ENCODE measurements around the gene BHLHE40. TPM values are rescaled to one million over a fixed set of nuclear protein-coding genes. Genes with fewer than 3 reads are reported as not detected.

Gene BHLHE40
- total and polyA plus RNA-seq, 10 of the 15 experiments (the other 5 are each of a cell fraction or from before 2014, with no cell fraction given): 25.2 to 106 (median 51.4) TPM

DNA sequence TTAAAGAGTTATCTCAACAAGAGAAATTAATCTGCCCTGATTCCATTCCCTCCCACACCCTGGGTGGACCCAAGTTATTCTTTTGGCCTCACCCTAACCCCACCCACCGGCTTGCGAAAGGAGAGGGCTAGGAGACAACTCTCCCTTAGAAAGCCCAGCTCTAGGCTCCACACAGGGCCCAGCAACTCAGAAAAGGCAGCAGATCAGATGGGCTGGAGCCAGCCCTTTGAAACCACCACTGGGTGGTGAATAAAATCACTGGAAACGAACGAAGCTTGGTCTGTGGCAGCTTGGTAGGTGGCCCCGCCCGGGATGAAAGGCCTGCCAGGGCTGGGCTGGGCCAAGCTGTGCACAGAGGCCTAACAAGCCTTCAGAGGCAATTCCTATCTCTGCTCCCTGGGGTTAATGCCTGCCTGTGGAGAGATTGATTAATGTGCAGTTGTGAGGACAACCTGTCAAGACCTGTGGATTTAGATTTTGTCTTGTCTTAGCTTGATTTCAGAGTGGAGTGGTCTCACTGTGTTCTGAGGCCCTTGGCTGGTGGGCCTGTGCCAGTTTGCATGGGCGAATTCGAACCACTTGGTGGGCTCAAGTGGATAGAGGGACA, 38.8 kb downstream of the BHLHE40 start:
- no peak overlapping the region for H3K27ac ChIP-seq (ENCODE audit: control insufficient read depth, insufficient read depth)
- H3K4me3 ChIP-seq: no peak overlapping the region
- H3K9me3 ChIP-seq (replicated peaks; ENCODE audit: control insufficient read depth, insufficient read depth, low read length): peaks cover 2% of the 10 kb centered on the region; the same call in 2 of the 3 replicates
- BruUV-seq (replicated peaks): no TSS peak
- ChIA-PET CTCF (interaction anchor here (0.7 to 2.6 kb wide), 6 partner anchors 10 to 42 kb away, joined by 3 to 19 read pairs (median 4); no protein-coding TSS in a partner anchor), POLR2A (interaction anchor here (0.8 to 3.8 kb wide), 7 partner anchors 11 to 41 kb away, joined by 3 to 22 read pairs (median 4); no protein-coding TSS in a partner anchor), SMC1A (ENCODE audit: uncharacterized antibody, unreplicated experiment) (interaction anchor here (0.7 to 3.9 kb wide), 9 partner anchors 7 to 41 kb away, joined by 3 to 33 read pairs (median 3); partner anchors contain the start of gene BHLHE40), RAD21 (ENCODE audit: unreplicated experiment) (interaction anchor here (0.8 to 16.6 kb wide), 4 partner anchors 10 to 306 kb away, joined by 5 to 421 read pairs (median 7); partner anchors contain the start of gene BHLHE40)
- FAIRE-seq (no peak), ATAC-seq (no peak), DNase-seq (ENCODE audit: low read depth, low spot score) (no peak)
- no peak overlapping the region for H2AFZ ChIP-seq (ENCODE audit: control insufficient read depth, low read depth, low read length)
- no peaks in the 10 kb centered on the region for H3K36me3 ChIP-seq (ENCODE audit: control insufficient read depth in 2 of 2, insufficient read depth in 2 of 2, low read length in 1 of 2)
- intact Hi-C loops (cut with micrococcal nuclease; ENCODE audit: unreplicated experiment): loop anchor here (10.0 kb wide), 1 partner anchor 177 kb away; no protein-coding TSS in a partner anchor
- no peaks in the 10 kb centered on the region for H4K20me1 ChIP-seq (ENCODE audit: control insufficient read depth, insufficient read depth)
- H3K79me2 ChIP-seq (ENCODE audit: control insufficient read depth, insufficient read depth, low read length): no peaks in the 10 kb centered on the region
- peaks cover 42% of the 10 kb centered on the region for H3K4me1 ChIP-seq (ENCODE audit: control insufficient read depth, insufficient read depth, low read length)
- in situ Hi-C loops (cut with MboI): no loop called here
- 68% methylated on average over 8 of the region's 8 CpGs for WGBS (ENCODE audit: insufficient coverage, insufficient replicate concordance, low lambda C conversion rate, missing lambda C conversion rate)
- no peaks in the 10 kb centered on the region for H3K27me3 ChIP-seq (replicated peaks in 1 of 2; ENCODE audit: control insufficient read depth in 2 of 2, insufficient read depth in 2 of 2, low read length in 1 of 2)
- no peak overlapping the region for H3K4me2 ChIP-seq (ENCODE audit: control insufficient read depth, insufficient read depth)
- no peak overlapping the region for H3K9ac ChIP-seq (ENCODE audit: control insufficient read depth, insufficient read depth, low read length)
- TF ChIP-seq, protein P1, sequence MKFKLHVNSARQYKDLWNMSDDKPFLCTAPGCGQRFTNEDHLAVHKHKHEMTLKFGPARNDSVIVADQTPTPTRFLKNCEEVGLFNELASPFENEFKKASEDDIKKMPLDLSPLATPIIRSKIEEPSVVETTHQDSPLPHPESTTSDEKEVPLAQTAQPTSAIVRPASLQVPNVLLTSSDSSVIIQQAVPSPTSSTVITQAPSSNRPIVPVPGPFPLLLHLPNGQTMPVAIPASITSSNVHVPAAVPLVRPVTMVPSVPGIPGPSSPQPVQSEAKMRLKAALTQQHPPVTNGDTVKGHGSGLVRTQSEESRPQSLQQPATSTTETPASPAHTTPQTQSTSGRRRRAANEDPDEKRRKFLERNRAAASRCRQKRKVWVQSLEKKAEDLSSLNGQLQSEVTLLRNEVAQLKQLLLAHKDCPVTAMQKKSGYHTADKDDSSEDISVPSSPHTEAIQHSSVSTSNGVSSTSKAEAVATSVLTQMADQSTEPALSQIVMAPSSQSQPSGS (IDR thresholded peaks at IDR 0.05; ENCODE audit: low read length): no peak
- TF ChIP-seq CREB1 (IDR thresholded peaks at IDR 0.05; ENCODE audit: low read depth) (no peak), MEF2A (IDR thresholded peaks at IDR 0.05; ENCODE audit: insufficient read depth, low read depth, low read length) (no peak), RUNX3 (IDR thresholded peaks at IDR 0.05; ENCODE audit: low read length) (no peak), RELA (IDR thresholded peaks at IDR 0.05; ENCODE audit: borderline replicate concordance, partially characterized antibody) (no peak), ZNF207 (IDR thresholded peaks at IDR 0.05; ENCODE audit: borderline replicate concordance) (no peak), RCOR1 (conservative IDR thresholded peaks at IDR 0.05; ENCODE audit: low read depth, low read length) (no peak), SREBF2 (IDR thresholded peaks at IDR 0.05; ENCODE audit: low read length) (no peak), TCF7 (IDR thresholded peaks at IDR 0.05; ENCODE audit: borderline replicate concordance) (no peak), ETV6 (conservative IDR thresholded peaks at IDR 0.05 in 1 of 2, IDR thresholded peaks at IDR 0.05 in 1 of 2; ENCODE audit: borderline replicate concordance in 1 of 2, low read depth in 1 of 2) (no peak)
- TF ChIP-seq, protein P2, sequence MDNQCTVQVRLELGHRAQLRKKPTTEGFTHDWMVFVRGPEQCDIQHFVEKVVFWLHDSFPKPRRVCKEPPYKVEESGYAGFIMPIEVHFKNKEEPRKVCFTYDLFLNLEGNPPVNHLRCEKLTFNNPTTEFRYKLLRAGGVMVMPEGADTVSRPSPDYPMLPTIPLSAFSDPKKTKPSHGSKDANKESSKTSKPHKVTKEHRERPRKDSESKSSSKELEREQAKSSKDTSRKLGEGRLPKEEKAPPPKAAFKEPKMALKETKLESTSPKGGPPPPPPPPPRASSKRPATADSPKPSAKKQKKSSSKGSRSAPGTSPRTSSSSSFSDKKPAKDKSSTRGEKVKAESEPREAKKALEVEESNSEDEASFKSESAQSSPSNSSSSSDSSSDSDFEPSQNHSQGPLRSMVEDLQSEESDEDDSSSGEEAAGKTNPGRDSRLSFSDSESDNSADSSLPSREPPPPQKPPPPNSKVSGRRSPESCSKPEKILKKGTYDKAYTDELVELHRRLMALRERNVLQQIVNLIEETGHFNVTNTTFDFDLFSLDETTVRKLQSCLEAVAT (IDR thresholded peaks at IDR 0.05): no peak
- TF ChIP-seq, protein P3, sequence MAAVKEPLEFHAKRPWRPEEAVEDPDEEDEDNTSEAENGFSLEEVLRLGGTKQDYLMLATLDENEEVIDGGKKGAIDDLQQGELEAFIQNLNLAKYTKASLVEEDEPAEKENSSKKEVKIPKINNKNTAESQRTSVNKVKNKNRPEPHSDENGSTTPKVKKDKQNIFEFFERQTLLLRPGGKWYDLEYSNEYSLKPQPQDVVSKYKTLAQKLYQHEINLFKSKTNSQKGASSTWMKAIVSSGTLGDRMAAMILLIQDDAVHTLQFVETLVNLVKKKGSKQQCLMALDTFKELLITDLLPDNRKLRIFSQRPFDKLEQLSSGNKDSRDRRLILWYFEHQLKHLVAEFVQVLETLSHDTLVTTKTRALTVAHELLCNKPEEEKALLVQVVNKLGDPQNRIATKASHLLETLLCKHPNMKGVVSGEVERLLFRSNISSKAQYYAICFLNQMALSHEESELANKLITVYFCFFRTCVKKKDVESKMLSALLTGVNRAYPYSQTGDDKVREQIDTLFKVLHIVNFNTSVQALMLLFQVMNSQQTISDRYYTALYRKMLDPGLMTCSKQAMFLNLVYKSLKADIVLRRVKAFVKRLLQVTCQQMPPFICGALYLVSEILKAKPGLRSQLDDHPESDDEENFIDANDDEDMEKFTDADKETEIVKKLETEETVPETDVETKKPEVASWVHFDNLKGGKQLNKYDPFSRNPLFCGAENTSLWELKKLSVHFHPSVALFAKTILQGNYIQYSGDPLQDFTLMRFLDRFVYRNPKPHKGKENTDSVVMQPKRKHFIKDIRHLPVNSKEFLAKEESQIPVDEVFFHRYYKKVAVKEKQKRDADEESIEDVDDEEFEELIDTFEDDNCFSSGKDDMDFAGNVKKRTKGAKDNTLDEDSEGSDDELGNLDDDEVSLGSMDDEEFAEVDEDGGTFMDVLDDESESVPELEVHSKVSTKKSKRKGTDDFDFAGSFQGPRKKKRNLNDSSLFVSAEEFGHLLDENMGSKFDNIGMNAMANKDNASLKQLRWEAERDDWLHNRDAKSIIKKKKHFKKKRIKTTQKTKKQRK (IDR thresholded peaks at IDR 0.05; ENCODE audit: low read depth, low read length): no peak
- TF ChIP-seq, protein P4, sequence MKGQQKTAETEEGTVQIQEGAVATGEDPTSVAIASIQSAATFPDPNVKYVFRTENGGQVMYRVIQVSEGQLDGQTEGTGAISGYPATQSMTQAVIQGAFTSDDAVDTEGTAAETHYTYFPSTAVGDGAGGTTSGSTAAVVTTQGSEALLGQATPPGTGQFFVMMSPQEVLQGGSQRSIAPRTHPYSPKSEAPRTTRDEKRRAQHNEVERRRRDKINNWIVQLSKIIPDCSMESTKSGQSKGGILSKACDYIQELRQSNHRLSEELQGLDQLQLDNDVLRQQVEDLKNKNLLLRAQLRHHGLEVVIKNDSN (IDR thresholded peaks at IDR 0.05; ENCODE audit: borderline replicate concordance, extremely low read length, insufficient read depth, low read depth, low read length): no peak

All from GM12878 (cell line).